Activated CD8-positive, alpha-beta T cell treated with anti-CD3 and anti-CD28 coated beads for 36 hours (primary cell): ENCODE data around the gene SFXN5. TPM values are rescaled to one million over a fixed set of nuclear protein-coding genes. Genes with fewer than 3 reads are reported as not detected.

Experiments
- ATAC-seq: fragments of 200-7000 bp; cut with Tn5 transposase; one replicate; pipeline ENCODE4 v1.10.0; 2021; ENCODE audit warnings: mild to moderate bottlenecking, moderate library complexity
- CTCF ChIA-PET: fragments of 350-600 bp; sonication (Branson Sonifier 250); formaldehyde crosslinking; loops from one replicate; lab custom pipeline; 2021; ENCODE audit warnings: antibody characterized with exemption; lab: Charles Lee
- POLR2A ChIA-PET: fragments of 350-600 bp; sonication (Branson Sonifier 250); formaldehyde crosslinking; loops from one replicate; lab custom pipeline; 2021; ENCODE audit warnings: antibody characterized with exemption; lab: Charles Lee
- DNase-seq: peaks from one replicate; pipeline ENCODE4 v3.0.0-alpha.2; 2020
- H3K27ac Mint-ChIP-seq: one replicate; pipeline ENCODE4 v1.8.0; 2021; ENCODE audit warnings: mild to moderate bottlenecking, mixed read lengths
- H3K27me3 Mint-ChIP-seq: one replicate; pipeline ENCODE4 v1.8.0; 2021; ENCODE audit warnings: mixed read lengths
- H3K36me3 Mint-ChIP-seq: one replicate; pipeline ENCODE4 v1.8.0; 2021; ENCODE audit warnings: low read depth, mixed read lengths
- H3K4me1 Mint-ChIP-seq: one replicate; pipeline ENCODE4 v1.8.0; 2021; ENCODE audit warnings: low read depth, mixed read lengths
- H3K4me3 Mint-ChIP-seq: one replicate; pipeline ENCODE4 v1.8.0; 2021; ENCODE audit warnings: mild to moderate bottlenecking, moderate library complexity, mixed read lengths
- H3K9me3 Mint-ChIP-seq: one replicate; pipeline ENCODE4 v1.8.0; 2021; ENCODE audit warnings: mixed read lengths
- CTCF ChIP-seq: fragments of 200-600 bp; IDR thresholded peaks from one replicate; pipeline ENCODE4 v1.8.0; 2022; ENCODE audit warnings: antibody characterized with exemption, mild to moderate bottlenecking
- intact Hi-C: fragments of 100-400 bp; cut with micrococcal nuclease; formaldehyde crosslinking; loops from one replicate; pipeline ENCODE4 v1.10.0; 2022
- total RNA-seq, 2 experiments: library from RNA; stranded (reverse); gene quantifications; one replicate each; pipeline ENCODE4 v1.2.3, GENCODE V29; 2021

The SFXN5 gene
- total RNA-seq, 2 experiments from 2014 or later: 7.4 to 9.6 TPM

GRCh38 chr2:72942881-72943418, 128.6 kb downstream of the SFXN5 start:
- CTCF ChIA-PET: no interaction called here
- Mint-ChIP-seq H3K27me3 (no peaks in the 10 kb centered on the region), H3K27ac (no peak overlapping the region), H3K4me3 (no peak overlapping the region), H3K9me3 (no peaks in the 10 kb centered on the region), H3K4me1 (no peaks in the 10 kb centered on the region), H3K36me3 (no peaks in the 10 kb centered on the region)
- no peak for DNase-seq
- TF ChIP-seq CTCF: no peak
- ATAC-seq: no peak
- POLR2A ChIA-PET: no interaction called here
- intact Hi-C loops: no loop called here

GRCh38 chr2:72942293-72942692, 129.2 kb downstream of the SFXN5 start:
- H3K36me3 Mint-ChIP-seq: no peaks in the 10 kb centered on the region
- no peaks in the 10 kb centered on the region for H3K9me3 Mint-ChIP-seq
- DNase-seq (no peak), ATAC-seq (no peak)
- no peaks in the 10 kb centered on the region for H3K27me3 Mint-ChIP-seq
- CTCF ChIA-PET: interaction anchor here (1.1 kb wide), 1 partner anchor 49 kb away, joined by 3 read pairs; no protein-coding TSS in a partner anchor
- no peak overlapping the region for H3K4me3 Mint-ChIP-seq
- no peaks in the 10 kb centered on the region for H3K4me1 Mint-ChIP-seq
- no peak overlapping the region for H3K27ac Mint-ChIP-seq
- no peak for TF ChIP-seq CTCF
- POLR2A ChIA-PET: no interaction called here
- intact Hi-C loops: no loop called here

- POLR2A ChIA-PET: no interaction called here
- intact Hi-C loops: no loop called here
- no peaks in the 10 kb centered on the region for H3K9me3 Mint-ChIP-seq
- H3K27me3 Mint-ChIP-seq: no peaks in the 10 kb centered on the region
- H3K27ac Mint-ChIP-seq: no peak overlapping the region
- no peaks in the 10 kb centered on the region for H3K4me1 Mint-ChIP-seq
- no peak for TF ChIP-seq CTCF
- H3K4me3 Mint-ChIP-seq: no peak overlapping the region
- DNase-seq (no peak), ATAC-seq (no peak)
- no peaks in the 10 kb centered on the region for H3K36me3 Mint-ChIP-seq
- CTCF ChIA-PET: interaction anchor here (1.0 to 1.1 kb wide), 2 partner anchors 33 to 47 kb away, joined by 3 read pairs; no protein-coding TSS in a partner anchor
These were observed 130.7 kb downstream of the SFXN5 start for GRCh38 chr2:72940786-72941185.

GRCh38 chr2:72940361-72940760, 131.2 kb downstream of the SFXN5 start:
- CTCF ChIA-PET: interaction anchor here (1.1 kb wide), 1 partner anchor 48 kb away, joined by 3 read pairs; no protein-coding TSS in a partner anchor
- Mint-ChIP-seq H3K36me3 (no peaks in the 10 kb centered on the region), H3K27me3 (no peaks in the 10 kb centered on the region), H3K4me3 (no peak overlapping the region), H3K9me3 (no peaks in the 10 kb centered on the region), H3K27ac (no peak overlapping the region), H3K4me1 (no peaks in the 10 kb centered on the region)
- intact Hi-C loops: no loop called here
- DNase-seq (no peak), ATAC-seq (no peak)
- TF ChIP-seq CTCF: no peak
- POLR2A ChIA-PET: no interaction called here

GRCh38 chr2:72938455-72938854, 133.1 kb downstream of the SFXN5 start:
- CTCF ChIA-PET: no interaction called here
- no peak for ATAC-seq

More at GRCh38 chr2:72938455-72938854, 133.1 kb downstream of the SFXN5 start:
- no peaks in the 10 kb centered on the region for H3K9me3 Mint-ChIP-seq
- no peaks in the 10 kb centered on the region for H3K4me1 Mint-ChIP-seq
- DNase-seq: no peak
- peaks cover 3% of the 10 kb centered on the region for H3K27me3 Mint-ChIP-seq
- no peak for TF ChIP-seq CTCF
- no peak overlapping the region for H3K27ac Mint-ChIP-seq
- no peak overlapping the region for H3K4me3 Mint-ChIP-seq
- intact Hi-C loops: no loop called here
- POLR2A ChIA-PET: no interaction called here
- no peaks in the 10 kb centered on the region for H3K36me3 Mint-ChIP-seq
